NCI-H82 treated with DMSO at 0.1 percent for 48 hours (cell line): ENCODE measurements around the gene ZNF585A.

Source experiments
- DNase-seq: peaks from one replicate; lab custom pipeline; 2025; ENCODE audit not compliant: unreplicated experiment; lab: John Stamatoyannopoulos, UW

ZNF585A gene

GRCh38 chr19:37095859-37096258, 76.6 kb downstream of the ZNF585A start:
- no peak for DNase-seq
